GM21737 (cell line): Measurements from ENCODE around the gene PTPRD.

Experiments used
- ATAC-seq: cut with Tn5 transposase; IDR thresholded peaks from one replicate; pipeline ENCODE4 v1.9.1; 2021; ENCODE audit warnings: mild to moderate bottlenecking, moderate library complexity; ENCODE audit not compliant: unreplicated experiment

Gene PTPRD

DNA sequence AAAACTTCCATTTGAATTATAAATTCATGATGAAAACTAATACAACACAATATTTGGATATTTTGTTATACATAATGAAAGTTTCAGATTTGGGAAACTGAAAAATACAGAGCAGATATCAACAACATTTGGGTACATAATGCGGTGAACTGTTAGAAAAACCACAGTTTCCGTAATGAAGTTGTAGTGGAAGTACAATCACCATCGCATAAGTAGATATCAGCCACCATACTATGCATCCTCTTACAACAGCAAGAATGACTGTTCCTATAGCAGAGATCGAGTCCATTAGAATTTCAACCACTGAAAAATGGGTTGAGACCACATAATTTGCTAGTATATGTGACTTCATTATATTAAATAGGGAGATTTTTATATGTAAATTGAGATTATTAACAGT, 2043.0 kb downstream of the PTPRD start:
- ATAC-seq = no peak

GRCh38 chr9:8567963-8568579, 2044.7 kb downstream of the PTPRD start:
- ATAC-seq = no peak

DNA sequence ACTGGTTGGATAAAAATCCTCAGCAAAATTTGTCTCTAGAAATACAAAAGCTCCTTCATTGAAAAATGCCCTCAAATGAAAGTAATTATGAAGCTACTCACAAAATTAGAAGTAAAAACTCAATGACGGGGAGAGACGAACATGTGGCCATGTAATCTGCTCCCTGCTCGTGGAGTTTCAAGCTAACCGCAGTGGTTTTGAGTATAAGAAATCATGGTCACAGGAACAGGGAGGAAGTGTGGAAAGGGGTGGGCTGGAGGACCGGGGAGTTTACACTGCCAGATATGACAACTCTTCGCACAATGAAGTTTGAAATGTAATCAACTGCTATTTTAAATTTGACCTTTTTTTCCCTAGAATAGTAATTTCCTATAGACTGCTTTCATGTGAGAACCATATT, 2047.8 kb downstream of the PTPRD start:
- no peak for ATAC-seq

- ATAC-seq = no peak
These were observed 2052.0 kb downstream of the PTPRD start for GRCh38 chr9:8560560-8561525.

DNA sequence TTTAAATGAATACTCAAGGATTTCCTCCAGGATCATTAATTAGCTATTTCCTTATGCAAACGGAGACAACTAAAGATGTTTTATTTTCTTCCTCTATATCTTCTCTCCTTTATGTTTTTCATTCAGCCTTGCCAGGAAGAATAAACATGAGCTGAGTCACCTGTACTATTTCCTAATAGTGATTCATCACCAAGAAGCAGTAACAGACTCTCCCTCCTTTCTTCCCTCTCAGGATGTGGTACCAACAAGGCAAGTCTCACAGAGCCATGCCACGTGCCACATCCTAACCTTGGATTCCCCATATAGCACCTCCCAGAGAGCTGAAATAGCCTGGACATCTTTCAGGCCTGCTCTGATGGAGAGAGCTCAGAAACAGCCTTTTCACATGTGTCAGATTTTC, 2054.6 kb downstream of the PTPRD start:
- ATAC-seq = no peak

GRCh38 chr9:8555762-8556500, 2056.9 kb downstream of the PTPRD start:
- no peak for ATAC-seq

GRCh38 chr9:8553444-8553843, 2059.4 kb downstream of the PTPRD start:
- no peak for ATAC-seq

- no peak for ATAC-seq
These were observed 2060.1 kb downstream of the PTPRD start for GRCh38 chr9:8552732-8553131.

- ATAC-seq = no peak
These were observed 2063.6 kb downstream of the PTPRD start for GRCh38 chr9:8549214-8549613.

GRCh38 chr9:8543219-8543618, 2069.6 kb downstream of the PTPRD start:
- ATAC-seq = no peak

DNA sequence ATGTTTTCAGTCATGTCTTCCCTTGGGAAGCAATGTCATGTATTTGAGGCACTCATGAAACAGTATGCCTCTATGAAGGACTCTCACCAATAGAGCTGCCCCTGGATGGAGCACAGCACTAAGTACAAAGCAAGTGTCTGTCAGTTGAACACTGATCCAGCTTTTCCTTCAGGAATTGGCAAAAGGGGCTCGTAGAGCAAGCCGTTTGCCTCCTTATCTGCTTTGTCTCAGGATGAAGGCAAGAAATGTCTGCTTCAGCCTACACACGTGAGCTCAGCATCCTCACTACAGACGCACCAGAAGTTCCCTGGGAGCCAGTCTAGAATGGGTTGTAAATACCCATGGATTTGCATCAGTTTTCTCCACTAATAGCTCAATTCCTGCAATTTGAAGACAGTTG, 2070.3 kb downstream of the PTPRD start:
- ATAC-seq = no peak

- ATAC-seq = no peak
These were observed 2073.1 kb downstream of the PTPRD start for GRCh38 chr9:8539681-8540197.

- no peak for ATAC-seq
These were observed 2076.0 kb downstream of the PTPRD start for GRCh38 chr9:8536845-8537244.

DNA sequence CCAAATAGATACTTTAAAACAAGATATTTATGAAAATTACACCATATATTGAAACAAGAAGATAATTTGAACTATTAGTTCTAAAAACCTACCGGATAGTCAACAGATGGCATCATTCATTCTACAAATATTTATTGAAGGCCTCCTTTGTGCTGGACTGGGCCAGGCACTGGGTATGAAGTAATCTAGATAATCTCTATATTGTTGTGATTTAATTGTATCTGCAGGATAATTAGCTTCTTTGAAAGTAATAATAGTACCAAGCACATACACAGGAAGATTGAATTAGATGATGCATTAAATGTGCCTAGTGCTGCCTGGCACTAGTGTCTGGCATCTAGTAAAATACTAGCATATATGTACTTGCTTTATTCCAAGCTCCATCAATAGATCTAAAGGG, 2078.0 kb downstream of the PTPRD start:
- ATAC-seq = no peak

- no peak for ATAC-seq
These were observed 2079.1 kb downstream of the PTPRD start for GRCh38 chr9:8533681-8534080.

DNA sequence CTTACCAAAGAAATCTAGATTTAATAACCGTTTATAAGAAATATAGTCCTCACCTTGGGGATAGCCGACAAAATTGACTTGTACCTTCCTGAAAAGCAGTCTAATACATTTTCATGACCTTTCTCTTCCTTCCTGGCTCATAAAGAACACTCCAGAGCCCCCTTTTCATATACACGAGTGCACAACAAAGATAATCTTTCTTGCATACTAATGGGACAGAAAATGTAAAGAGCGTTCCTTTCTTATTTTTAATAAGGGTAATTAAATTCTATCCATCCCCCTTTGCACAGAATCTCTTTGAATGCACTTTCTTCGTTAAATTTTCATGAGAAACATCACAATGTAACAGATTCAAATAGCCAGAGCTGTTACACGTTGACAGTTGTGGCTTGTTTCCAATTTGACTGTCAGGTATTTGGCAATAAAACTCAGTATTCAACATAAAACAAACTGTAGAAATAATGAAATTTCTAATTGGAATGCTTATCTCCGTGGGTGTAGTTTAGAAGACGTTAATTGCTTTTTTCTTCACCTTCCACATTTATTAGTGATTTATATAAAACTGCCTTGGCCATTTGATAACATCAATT, 2080.9 kb downstream of the PTPRD start:
- ATAC-seq = no peak

- no peak for ATAC-seq
These were observed 2091.7 kb downstream of the PTPRD start for GRCh38 chr9:8521112-8521511.

DNA sequence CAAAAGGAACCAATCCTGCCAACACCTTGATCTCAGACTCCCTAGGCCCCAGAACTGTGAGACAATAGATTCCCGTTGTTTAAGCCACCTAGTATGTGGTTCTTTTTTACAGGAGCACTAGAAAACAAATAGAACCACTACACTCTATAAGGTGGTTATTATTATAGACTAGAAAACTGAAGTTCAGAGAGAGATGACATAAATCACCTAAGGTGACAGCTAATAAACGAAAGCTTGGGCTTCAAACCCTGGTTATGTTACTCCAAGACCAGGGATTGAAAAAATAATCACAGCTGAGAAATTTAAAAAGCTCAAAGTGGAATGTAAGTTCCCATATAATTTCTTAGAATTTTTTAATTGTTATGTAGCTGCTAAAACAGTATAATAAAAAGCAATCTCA, 2097.1 kb downstream of the PTPRD start:
- ATAC-seq = no peak

GRCh38 chr9:8514760-8515159, 2098.0 kb downstream of the PTPRD start:
- ATAC-seq = no peak

DNA sequence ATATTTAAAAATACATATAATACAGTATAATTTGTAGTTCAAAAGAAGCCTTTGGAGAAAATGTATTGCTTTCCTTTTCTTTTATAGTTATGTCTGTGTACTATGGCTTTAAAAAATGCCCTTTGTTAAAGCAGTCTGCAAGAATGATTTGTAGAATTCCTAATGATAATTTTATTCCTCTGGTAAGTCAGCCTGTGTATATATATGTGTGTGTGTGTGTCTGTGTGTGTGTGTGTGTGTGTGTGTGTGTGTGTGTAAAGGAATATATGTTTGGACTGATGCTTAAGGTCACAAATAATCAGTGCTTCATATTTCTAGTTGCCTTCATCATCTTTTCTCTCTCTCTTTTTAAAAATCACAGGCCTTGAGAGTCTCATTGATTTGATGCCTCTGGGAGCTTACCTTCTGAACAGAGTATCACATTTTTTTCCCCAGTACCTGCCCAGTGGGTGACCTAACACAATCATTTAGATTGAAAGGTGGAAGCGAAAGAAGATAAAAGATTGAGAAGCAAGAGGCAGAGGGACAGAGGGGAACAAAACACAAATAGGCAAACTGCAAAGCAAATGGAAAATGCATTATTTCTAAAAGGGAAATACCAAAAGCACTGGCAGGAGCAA, 2104.0 kb downstream of the PTPRD start:
- ATAC-seq = no peak

- ATAC-seq = no peak
These were observed 2118.2 kb downstream of the PTPRD start for GRCh38 chr9:8494571-8494970.
